K562 (cell line): Measurements from ENCODE around the gene TMEM150A. TPM values are rescaled to one million over a fixed set of nuclear protein-coding genes. Genes with fewer than 3 reads are reported as not detected.

Experiments used
- ELF2 ChIP-seq: fragments of 250-450 bp; sonication (Bioruptor Pico); IDR thresholded peaks from 2 replicates; pipeline ENCODE4 v1.5.0; 2021; ENCODE audit warnings: mild to moderate bottlenecking
- GABPA ChIP-seq: fragments of 200-800 bp; sonication (Bioruptor generic); conservative IDR thresholded peaks from 2 replicates; pipeline ENCODE4 v1.6.1; 2016; ENCODE audit warnings: low read depth, missing genetic modification characterization, missing compliant biosample characterization
- GABPB1 ChIP-seq: sonication (generic); formaldehyde crosslinking; IDR thresholded peaks from 2 replicates; pipeline ENCODE4 v1.8.0; 2022; ENCODE audit warnings: mild to moderate bottlenecking, missing genetic modification reagents
- ILF3 ChIP-seq: fragments of 450-650 bp; IDR thresholded peaks from 2 replicates; pipeline ENCODE4 v1.6.1; 2018; ENCODE audit warnings: antibody characterized with exemption, mild to moderate bottlenecking, moderate library complexity, borderline replicate concordance
- LCOR ChIP-seq: sonication (generic); formaldehyde crosslinking; IDR thresholded peaks from 2 replicates; pipeline ENCODE4 v1.8.0; 2022; ENCODE audit warnings: mild to moderate bottlenecking, missing genetic modification reagents
- MYC ChIP-seq, 2 experiments: fragments of 250-450 bp in 1 of 2; sonication (Bioruptor Pico) in 1 of 2; IDR thresholded peaks; 2 replicates each; pipeline versions ENCODE4 v1.5.1 to v1.6.1; 2012 to 2021; ENCODE audit warnings: low read depth in 2 of 2, borderline replicate concordance in 1 of 2, improper control_type of control experiment in 1 of 2, low read length in 1 of 2, mild to moderate bottlenecking in 1 of 2, moderate library complexity in 1 of 2
- PRMT5 ChIP-seq: sonication (generic); formaldehyde crosslinking; IDR thresholded peaks from 2 replicates; pipeline ENCODE4 v1.5.0; 2020; ENCODE audit warnings: missing genetic modification reagents
- RBBP5 ChIP-seq: fragments of 200-600 bp; sonication (generic); IDR thresholded peaks from 2 replicates; pipeline ENCODE4 v1.6.1; 2012; ENCODE audit warnings: borderline replicate concordance, mild to moderate bottlenecking, low read length, control low read depth, inconsistent platforms; ENCODE audit not compliant: insufficient read depth, poor library complexity, severe bottlenecking
- RBM17 ChIP-seq: fragments of 200-400 bp; formaldehyde crosslinking; IDR thresholded peaks from 2 replicates; pipeline ENCODE4 v1.6.1; 2017; ENCODE audit warnings: low read depth, mild to moderate bottlenecking, low read length, borderline replicate concordance
- SIN3B ChIP-seq: fragments of 450-650 bp; IDR thresholded peaks from 2 replicates; pipeline ENCODE4 v1.6.1; 2017; ENCODE audit warnings: low read depth, mild to moderate bottlenecking, moderate library complexity
- SMAD4 ChIP-seq: fragments of 250-450 bp; sonication (Bioruptor Pico); conservative IDR thresholded peaks from 2 replicates; pipeline ENCODE4 v1.8.0; 2021; ENCODE audit warnings: inconsistent platforms, mild to moderate bottlenecking, moderate library complexity
- SMARCA5 ChIP-seq: fragments of 450-650 bp; IDR thresholded peaks from 2 replicates; pipeline ENCODE4 v1.6.1; 2016
- SPI1 ChIP-seq: IDR thresholded peaks from 2 replicates; pipeline ENCODE4 v1.6.1; 2011; ENCODE audit warnings: low read depth, low read length, control low read depth, borderline replicate concordance
- TCF7L2 ChIP-seq: fragments of 150-350 bp; IDR thresholded peaks from 2 replicates; pipeline ENCODE4 v1.6.1; 2016; ENCODE audit warnings: low read depth, mild to moderate bottlenecking, low read length, moderate library complexity
- ZFP30 ChIP-seq: fragments of 250-450 bp; sonication (Bioruptor Pico); IDR thresholded peaks from 2 replicates; pipeline ENCODE4 v1.8.0; 2022; ENCODE audit warnings: moderate library complexity, mild to moderate bottlenecking, inconsistent platforms, borderline replicate concordance
- ZNF197 ChIP-seq: fragments of 200-800 bp; sonication (Bioruptor generic); IDR thresholded peaks from 2 replicates; pipeline ENCODE4 v1.6.1; 2016; ENCODE audit warnings: low read depth, missing genetic modification characterization, missing compliant biosample characterization
- ZNF668 ChIP-seq: fragments of 250-450 bp; sonication (Bioruptor Pico); IDR thresholded peaks from 2 replicates; pipeline ENCODE4 v1.8.0; 2022; ENCODE audit warnings: mild to moderate bottlenecking, inconsistent platforms
- polyA plus RNA-seq, 8 experiments: library from polyadenylated mRNA; depleted of rRNA in 4 of 8; stranded (reverse) in 5 of 8; unstranded in 3 of 8; fragments of >200 nt; fragmentation: Nextera tagmentation in 2 of 8; fragmentation: Illumina TruSeq in 1 of 8; extraction: Ambion mirVana in 2 of 8; extraction: Trizol in 1 of 8; gene quantifications; 2 replicates each; pipeline versions ENCODE4 v1.2.1 to v1.2.3, GENCODE V29; 2011 to 2014; ENCODE audit warnings: inconsistent platforms in 1 of 8, missing spikeins in 1 of 8
- total RNA-seq, 7 experiments: library from RNA; depleted of rRNA in 6 of 7; stranded (reverse); fragments of >200 nt in 6 of 7; fragmentation: Illumina TruSeq in 2 of 7; extraction: Trizol in 2 of 7; gene quantifications; 2 replicates each; pipeline versions ENCODE4 v1.2.1 to v1.2.3, GENCODE V29; 2011 to 2021; ENCODE audit warnings: low replicate concordance in 1 of 7
- TF ChIP-seq, protein P1 (sequence below): fragments of 250-450 bp; sonication (Bioruptor Pico); IDR thresholded peaks from 2 replicates; pipeline ENCODE4 v1.4.0; 2020; ENCODE audit warnings: mild to moderate bottlenecking
- TF ChIP-seq, protein P2 (sequence below): fragments of 450-650 bp; IDR thresholded peaks from 2 replicates; pipeline ENCODE4 v1.7.0; 2016; ENCODE audit warnings: borderline replicate concordance
- TF ChIP-seq, protein P3 (sequence below): sonication (generic); formaldehyde crosslinking; IDR thresholded peaks from 2 replicates; pipeline ENCODE4 v1.4.0; 2020; ENCODE audit warnings: mild to moderate bottlenecking, missing genetic modification reagents
- TF ChIP-seq, protein P4 (sequence below): fragments of 250-450 bp; sonication (Bioruptor Pico); IDR thresholded peaks from 2 replicates; pipeline ENCODE4 v1.8.0; 2021; ENCODE audit warnings: borderline replicate concordance, mild to moderate bottlenecking, moderate library complexity; ENCODE audit not compliant: poor library complexity, severe bottlenecking

Gene TMEM150A
- total and polyA plus RNA-seq, 9 of the 15 experiments (the other 6 are each of a cell fraction or from before 2014, with no cell fraction given) = 3.9 to 17.1 (median 8.4) TPM

DNA sequence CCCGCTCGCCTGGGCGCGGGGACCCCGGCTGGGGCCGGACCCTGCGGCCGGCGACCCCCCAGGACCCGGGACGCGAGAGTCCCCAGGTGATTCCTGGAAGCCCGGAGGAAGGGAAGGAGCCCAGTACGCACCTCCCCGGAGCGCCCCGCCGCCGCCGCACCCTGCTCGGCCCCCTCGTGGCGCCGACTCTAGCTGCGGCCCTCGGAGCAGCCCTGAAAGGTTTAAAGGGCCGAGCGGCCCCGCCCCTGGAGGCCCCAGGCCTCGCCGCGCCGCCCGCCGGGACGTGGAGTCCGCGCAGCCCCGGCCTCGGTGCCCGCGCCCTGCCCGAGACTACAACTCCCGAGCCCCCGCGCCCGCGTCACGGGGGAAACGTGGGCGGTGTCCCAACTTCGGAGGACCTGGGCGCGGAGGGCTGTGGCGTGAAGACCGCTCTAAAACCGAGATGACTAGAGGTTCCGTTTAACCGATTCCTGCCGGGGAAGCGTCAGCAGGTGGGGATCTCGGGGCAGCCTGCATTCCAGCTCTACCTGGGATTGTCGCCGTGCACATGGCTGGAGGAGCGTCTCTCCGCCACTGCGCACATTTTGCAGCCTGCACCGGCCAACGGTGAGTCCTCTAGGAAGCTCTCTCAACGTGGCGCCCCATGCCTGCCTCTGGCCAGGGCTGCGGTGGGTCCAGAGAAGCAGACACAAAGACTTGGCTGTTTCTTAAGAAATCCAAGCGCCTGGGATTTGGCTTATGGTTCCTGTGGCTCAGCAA lies at the start of gene TMEM150A (continued):
- 0 out of 2 replicates have a peak, but pooled peaks have one; percentile 27 for TF ChIP-seq ELF2 (CRISPR knock-in tag)
- TF ChIP-seq, protein P1, sequence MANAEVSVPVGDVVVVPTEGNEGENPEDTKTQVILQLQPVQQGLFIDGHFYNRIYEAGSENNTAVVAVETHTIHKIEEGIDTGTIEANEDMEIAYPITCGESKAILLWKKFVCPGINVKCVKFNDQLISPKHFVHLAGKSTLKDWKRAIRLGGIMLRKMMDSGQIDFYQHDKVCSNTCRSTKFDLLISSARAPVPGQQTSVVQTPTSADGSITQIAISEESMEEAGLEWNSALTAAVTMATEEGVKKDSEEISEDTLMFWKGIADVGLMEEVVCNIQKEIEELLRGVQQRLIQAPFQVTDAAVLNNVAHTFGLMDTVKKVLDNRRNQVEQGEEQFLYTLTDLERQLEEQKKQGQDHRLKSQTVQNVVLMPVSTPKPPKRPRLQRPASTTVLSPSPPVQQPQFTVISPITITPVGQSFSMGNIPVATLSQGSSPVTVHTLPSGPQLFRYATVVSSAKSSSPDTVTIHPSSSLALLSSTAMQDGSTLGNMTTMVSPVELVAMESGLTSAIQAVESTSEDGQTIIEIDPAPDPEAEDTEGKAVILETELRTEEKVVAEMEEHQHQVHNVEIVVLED = peak; percentile 58
- TF ChIP-seq, protein P2, sequence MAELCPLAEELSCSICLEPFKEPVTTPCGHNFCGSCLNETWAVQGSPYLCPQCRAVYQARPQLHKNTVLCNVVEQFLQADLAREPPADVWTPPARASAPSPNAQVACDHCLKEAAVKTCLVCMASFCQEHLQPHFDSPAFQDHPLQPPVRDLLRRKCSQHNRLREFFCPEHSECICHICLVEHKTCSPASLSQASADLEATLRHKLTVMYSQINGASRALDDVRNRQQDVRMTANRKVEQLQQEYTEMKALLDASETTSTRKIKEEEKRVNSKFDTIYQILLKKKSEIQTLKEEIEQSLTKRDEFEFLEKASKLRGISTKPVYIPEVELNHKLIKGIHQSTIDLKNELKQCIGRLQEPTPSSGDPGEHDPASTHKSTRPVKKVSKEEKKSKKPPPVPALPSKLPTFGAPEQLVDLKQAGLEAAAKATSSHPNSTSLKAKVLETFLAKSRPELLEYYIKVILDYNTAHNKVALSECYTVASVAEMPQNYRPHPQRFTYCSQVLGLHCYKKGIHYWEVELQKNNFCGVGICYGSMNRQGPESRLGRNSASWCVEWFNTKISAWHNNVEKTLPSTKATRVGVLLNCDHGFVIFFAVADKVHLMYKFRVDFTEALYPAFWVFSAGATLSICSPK = no peak
- no peak for TF ChIP-seq SPI1
- TF ChIP-seq GABPA (tag) = peak; percentile 53
- peak; percentile 80 for TF ChIP-seq MYC (IDR thresholded peaks at IDR 0.05; ENCODE audit: low read depth, low read length)
- peak; percentile 51; the same call in 1 of the 2 replicates for TF ChIP-seq MYC (CRISPR knock-in tag; IDR thresholded peaks at IDR 0.05; ENCODE audit: borderline replicate concordance, low read depth)
- TF ChIP-seq SMAD4 (CRISPR knock-in tag) = peak; percentile 89
- TF ChIP-seq ILF3 = peak; percentile 86; the same call in 1 of the 2 replicates
- TF ChIP-seq SMARCA5 = no peak
- no peak for TF ChIP-seq RBM17
- 0 out of 2 replicates have a peak, but pooled peaks have one; percentile 58 for TF ChIP-seq LCOR (CRISPR knock-in tag)
- peak; percentile 45; the same call in 1 of the 2 replicates for TF ChIP-seq GABPB1
- 0 out of 2 replicates have a peak, but pooled peaks have one; percentile 52 for TF ChIP-seq ZNF197 (CRISPR knock-in tag)
- TF ChIP-seq SIN3B = peak; percentile 62; the same call in 1 of the 2 replicates
- 0 out of 2 replicates have a peak, but pooled peaks have one; percentile 60 for TF ChIP-seq ZNF668
- TF ChIP-seq RBBP5 = peak; percentile 44
- TF ChIP-seq, protein P3, sequence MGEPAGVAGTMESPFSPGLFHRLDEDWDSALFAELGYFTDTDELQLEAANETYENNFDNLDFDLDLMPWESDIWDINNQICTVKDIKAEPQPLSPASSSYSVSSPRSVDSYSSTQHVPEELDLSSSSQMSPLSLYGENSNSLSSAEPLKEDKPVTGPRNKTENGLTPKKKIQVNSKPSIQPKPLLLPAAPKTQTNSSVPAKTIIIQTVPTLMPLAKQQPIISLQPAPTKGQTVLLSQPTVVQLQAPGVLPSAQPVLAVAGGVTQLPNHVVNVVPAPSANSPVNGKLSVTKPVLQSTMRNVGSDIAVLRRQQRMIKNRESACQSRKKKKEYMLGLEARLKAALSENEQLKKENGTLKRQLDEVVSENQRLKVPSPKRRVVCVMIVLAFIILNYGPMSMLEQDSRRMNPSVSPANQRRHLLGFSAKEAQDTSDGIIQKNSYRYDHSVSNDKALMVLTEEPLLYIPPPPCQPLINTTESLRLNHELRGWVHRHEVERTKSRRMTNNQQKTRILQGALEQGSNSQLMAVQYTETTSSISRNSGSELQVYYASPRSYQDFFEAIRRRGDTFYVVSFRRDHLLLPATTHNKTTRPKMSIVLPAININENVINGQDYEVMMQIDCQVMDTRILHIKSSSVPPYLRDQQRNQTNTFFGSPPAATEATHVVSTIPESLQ (CRISPR knock-in tag) = peak; percentile 78; the same call in 1 of the 2 replicates
- no peak for TF ChIP-seq PRMT5
- TF ChIP-seq ZFP30 (CRISPR knock-in tag) = no peak
- TF ChIP-seq, protein P4, sequence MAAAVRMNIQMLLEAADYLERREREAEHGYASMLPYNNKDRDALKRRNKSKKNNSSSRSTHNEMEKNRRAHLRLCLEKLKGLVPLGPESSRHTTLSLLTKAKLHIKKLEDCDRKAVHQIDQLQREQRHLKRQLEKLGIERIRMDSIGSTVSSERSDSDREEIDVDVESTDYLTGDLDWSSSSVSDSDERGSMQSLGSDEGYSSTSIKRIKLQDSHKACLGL = peak; percentile 42
- TF ChIP-seq TCF7L2 = no peak
